Esophagus muscularis mucosa (tissue), 3 donors: Measurements from ENCODE around the gene CLIC3.

Source experiments
- POLR2A ChIP-seq: fragments of 450-650 bp; IDR thresholded peaks from one replicate; pipeline ENCODE4 v1.6.1; 2017; ENCODE audit warnings: antibody characterized with exemption, moderate library complexity, mild to moderate bottlenecking, low read depth
- TF ChIP-seq, protein P1 (sequence below), 3 experiments: fragments of 200-600 bp in 2 of 3; fragments of 450-650 bp in 1 of 3; sonication (generic) in 2 of 3; IDR thresholded peaks; one replicate each; pipeline ENCODE4 v1.5.1; 2017 to 2019; ENCODE audit warnings: antibody characterized with exemption in 3 of 3, mild to moderate bottlenecking in 2 of 3, moderate library complexity in 1 of 3

GRCh38 chr9:137014166-137014565 is 17.8 kb upstream of the CLIC3 start:
- no peak for TF ChIP-seq POLR2A
- TF ChIP-seq, protein P1, sequence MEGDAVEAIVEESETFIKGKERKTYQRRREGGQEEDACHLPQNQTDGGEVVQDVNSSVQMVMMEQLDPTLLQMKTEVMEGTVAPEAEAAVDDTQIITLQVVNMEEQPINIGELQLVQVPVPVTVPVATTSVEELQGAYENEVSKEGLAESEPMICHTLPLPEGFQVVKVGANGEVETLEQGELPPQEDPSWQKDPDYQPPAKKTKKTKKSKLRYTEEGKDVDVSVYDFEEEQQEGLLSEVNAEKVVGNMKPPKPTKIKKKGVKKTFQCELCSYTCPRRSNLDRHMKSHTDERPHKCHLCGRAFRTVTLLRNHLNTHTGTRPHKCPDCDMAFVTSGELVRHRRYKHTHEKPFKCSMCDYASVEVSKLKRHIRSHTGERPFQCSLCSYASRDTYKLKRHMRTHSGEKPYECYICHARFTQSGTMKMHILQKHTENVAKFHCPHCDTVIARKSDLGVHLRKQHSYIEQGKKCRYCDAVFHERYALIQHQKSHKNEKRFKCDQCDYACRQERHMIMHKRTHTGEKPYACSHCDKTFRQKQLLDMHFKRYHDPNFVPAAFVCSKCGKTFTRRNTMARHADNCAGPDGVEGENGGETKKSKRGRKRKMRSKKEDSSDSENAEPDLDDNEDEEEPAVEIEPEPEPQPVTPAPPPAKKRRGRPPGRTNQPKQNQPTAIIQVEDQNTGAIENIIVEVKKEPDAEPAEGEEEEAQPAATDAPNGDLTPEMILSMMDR (IDR thresholded peaks at IDR 0.05), result no peak
